Osteoblast (primary cell): ENCODE data around the gene PSMC3IP. TPM values are rescaled to one million over a fixed set of nuclear protein-coding genes. Genes with fewer than 3 reads are reported as not detected.
"Not testable (repeated sequence)": the region's sequence is repeated elsewhere in the genome, so short reads cannot be mapped to it uniquely, and the experiment has no call there.

Source experiments
- DNase-seq: peaks from one replicate; pipeline ENCODE4 v3.0.0; 2011; ENCODE audit warnings: low spot score, mixed read lengths; ENCODE audit not compliant: insufficient read length; ENCODE audit errors: missing footprints
- H2AFZ ChIP-seq: 2 replicates; pipeline ENCODE4 v1.6.0; 2011; ENCODE audit warnings: mild to moderate bottlenecking, low read length
- H3K27ac ChIP-seq: 2 replicates; pipeline ENCODE4 v1.5.1; 2011; ENCODE audit warnings: mild to moderate bottlenecking, low read depth, low read length, moderate library complexity
- H3K27me3 ChIP-seq: 2 replicates; pipeline ENCODE4 v1.6.0; 2012; ENCODE audit warnings: mild to moderate bottlenecking, control low read depth, inconsistent platforms, low read length, moderate library complexity; ENCODE audit not compliant: insufficient read depth
- H3K36me3 ChIP-seq: 2 replicates; pipeline ENCODE4 v1.5.1; 2011; ENCODE audit warnings: mild to moderate bottlenecking, low read length, control low read depth, moderate library complexity; ENCODE audit not compliant: insufficient read depth
- H3K4me1 ChIP-seq: 2 replicates; pipeline ENCODE4 v1.5.1; 2011; ENCODE audit warnings: mild to moderate bottlenecking, low read length, control low read depth, moderate library complexity; ENCODE audit not compliant: insufficient read depth
- H3K4me2 ChIP-seq: 2 replicates; pipeline ENCODE4 v1.6.0; 2011; ENCODE audit warnings: mild to moderate bottlenecking, low read length; ENCODE audit not compliant: insufficient read depth
- H3K4me3 ChIP-seq: fragments of 200-600 bp; sonication (generic); 3 replicates; pipeline ENCODE4 v1.5.1; 2012; ENCODE audit warnings: mild to moderate bottlenecking, low read length, inconsistent platforms; ENCODE audit not compliant: insufficient read depth
- H3K79me2 ChIP-seq: 2 replicates; pipeline ENCODE4 v1.6.0; 2012; ENCODE audit warnings: mild to moderate bottlenecking, low read length, control low read depth, inconsistent platforms; ENCODE audit not compliant: insufficient read depth
- H3K9me3 ChIP-seq: 2 replicates; pipeline ENCODE4 v1.5.1; 2011; ENCODE audit warnings: low read depth, low read length, control low read depth
- H4K20me1 ChIP-seq: 2 replicates; pipeline ENCODE4 v1.6.0; 2012; ENCODE audit warnings: mild to moderate bottlenecking, low read length, control low read depth; ENCODE audit not compliant: insufficient read depth
- CTCF ChIP-seq: IDR thresholded peaks from 2 replicates; pipeline ENCODE4 v1.5.1; 2011; ENCODE audit warnings: mild to moderate bottlenecking, low read depth, low read length, moderate library complexity; ENCODE audit errors: extremely low read depth
- total RNA-seq: library from RNA; depleted of rRNA; stranded (reverse); fragments of >200 nt; gene quantifications from 2 replicates; pipeline ENCODE4 v1.2.3, GENCODE V29; 2012

The PSMC3IP gene
- total RNA-seq, 1 donor = 1.8 TPM

GRCh38 chr17:42544874-42545283 is 32.6 kb downstream of the PSMC3IP start:
- Histone ChIP-seq H3K36me3 (peaks cover 32% of the 10 kb centered on the region), H3K79me2 (no peaks in the 10 kb centered on the region), H3K27me3 (no peaks in the 10 kb centered on the region), H3K4me2 (no peak overlapping the region), H2AFZ (no peak overlapping the region), H3K9me3 (no peaks in the 10 kb centered on the region), H4K20me1 (no peaks in the 10 kb centered on the region), H3K4me3 (no peak overlapping the region), H3K4me1 (no peaks in the 10 kb centered on the region), H3K27ac (no peak overlapping the region)
- no peak for TF ChIP-seq CTCF
- DNase-seq = no peak

GRCh38 chr17:42543190-42544079 is 34.1 kb downstream of the PSMC3IP start:
- no peak overlapping the region for H3K27ac ChIP-seq
- H3K4me1 ChIP-seq = no peaks in the 10 kb centered on the region
- H3K4me3 ChIP-seq = no peak overlapping the region
- peaks cover 1% of the 10 kb centered on the region for H3K79me2 ChIP-seq
- no peaks in the 10 kb centered on the region for H3K27me3 ChIP-seq
- H3K9me3 ChIP-seq = no peaks in the 10 kb centered on the region
- peak; percentile 79 for DNase-seq
- H3K36me3 ChIP-seq = peaks cover 40% of the 10 kb centered on the region
- H3K4me2 ChIP-seq = no peak overlapping the region
- TF ChIP-seq CTCF = no peak
- no peak overlapping the region for H2AFZ ChIP-seq
- H4K20me1 ChIP-seq = peaks cover 4% of the 10 kb centered on the region

DNA sequence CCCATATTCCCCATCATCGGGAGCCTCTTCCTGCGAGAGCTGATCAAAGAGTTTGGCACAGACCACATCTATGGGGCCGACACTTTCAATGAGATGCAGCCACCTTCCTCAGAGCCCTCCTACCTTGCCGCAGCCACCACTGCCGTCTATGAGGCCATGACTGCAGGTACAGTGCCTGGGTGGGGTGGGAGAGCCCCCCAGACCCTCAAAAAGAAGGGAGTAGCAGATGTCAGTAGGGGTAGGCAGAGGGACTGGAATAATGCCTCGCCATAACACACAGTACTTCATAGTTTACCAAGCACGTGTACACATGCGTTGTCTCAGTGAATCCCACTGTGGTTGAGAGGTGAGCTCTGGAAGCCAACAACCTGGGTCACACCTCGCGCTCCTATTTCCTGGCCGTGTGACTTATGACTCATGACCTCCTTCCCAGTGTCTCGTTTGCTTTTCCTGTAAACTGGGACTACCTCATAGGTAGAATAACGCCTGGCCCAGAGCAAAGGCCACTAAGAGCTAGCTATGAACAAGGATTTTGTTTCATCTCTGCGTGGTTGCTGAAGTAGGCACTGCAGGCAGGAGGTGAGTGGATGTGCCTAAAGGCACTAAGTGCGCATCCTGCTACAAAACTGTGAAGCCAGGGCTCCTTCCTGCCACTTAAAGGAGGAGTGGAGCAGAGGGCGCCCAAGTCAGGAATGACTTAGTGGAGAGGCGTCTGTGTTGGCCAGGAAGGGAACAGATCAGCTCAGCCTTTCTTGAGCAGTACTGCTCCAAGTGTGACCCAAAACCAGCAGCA is 36.3 kb downstream of the PSMC3IP start:
- H3K4me1 ChIP-seq = peaks cover 8% of the 10 kb centered on the region
- H4K20me1 ChIP-seq = peaks cover 10% of the 10 kb centered on the region
- no peak overlapping the region for H3K4me3 ChIP-seq
- H3K27me3 ChIP-seq = no peaks in the 10 kb centered on the region
- no peak overlapping the region for H3K27ac ChIP-seq
- peak; percentile 29 for DNase-seq
- no peaks in the 10 kb centered on the region for H3K9me3 ChIP-seq
- H2AFZ ChIP-seq = no peak overlapping the region
- H3K36me3 ChIP-seq = peaks cover 45% of the 10 kb centered on the region
- H3K4me2 ChIP-seq = no peak overlapping the region
- peaks cover 23% of the 10 kb centered on the region for H3K79me2 ChIP-seq
- TF ChIP-seq CTCF = no peak

DNA sequence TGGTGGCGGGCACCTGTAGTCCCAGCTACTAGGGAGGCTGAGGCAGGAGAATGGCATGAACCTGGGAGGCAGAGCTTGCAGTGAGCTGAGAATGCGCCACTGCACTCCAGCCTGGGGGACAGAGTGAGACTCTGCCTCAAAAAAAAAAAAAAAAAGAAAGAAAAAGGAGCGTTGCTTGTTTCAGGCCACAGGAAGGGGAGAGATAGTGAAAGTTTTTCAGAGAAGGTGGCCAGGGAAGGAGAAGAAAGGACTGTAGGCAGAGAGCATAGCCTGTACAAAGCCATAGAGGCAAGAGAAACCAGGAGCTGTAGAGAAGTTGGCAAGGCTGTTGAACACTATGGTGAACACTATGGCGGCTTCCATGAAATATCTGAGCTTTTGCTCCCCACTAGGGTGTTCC is 37.0 kb downstream of the PSMC3IP start:
- H2AFZ ChIP-seq, H3K4me3 ChIP-seq, H4K20me1 ChIP-seq, H3K27me3 ChIP-seq, H3K4me2 ChIP-seq, H3K27ac ChIP-seq, H3K9me3 ChIP-seq: not testable (repeated sequence)
- Histone ChIP-seq H3K36me3 (peaks cover 45% of the 10 kb centered on the region), H3K4me1 (peaks cover 11% of the 10 kb centered on the region), H3K79me2 (peaks cover 25% of the 10 kb centered on the region)
- peak; percentile 25 for DNase-seq
